ENCODE measurements around the gene NOG. TPM values are rescaled to one million over a fixed set of nuclear protein-coding genes. Genes with fewer than 3 reads are reported as not detected.

The NOG gene
- total and polyA plus RNA-seq, 9 of the 15 experiments (the other 6 are each of a cell fraction or from before 2014, with no cell fraction given): not detected

DNA sequence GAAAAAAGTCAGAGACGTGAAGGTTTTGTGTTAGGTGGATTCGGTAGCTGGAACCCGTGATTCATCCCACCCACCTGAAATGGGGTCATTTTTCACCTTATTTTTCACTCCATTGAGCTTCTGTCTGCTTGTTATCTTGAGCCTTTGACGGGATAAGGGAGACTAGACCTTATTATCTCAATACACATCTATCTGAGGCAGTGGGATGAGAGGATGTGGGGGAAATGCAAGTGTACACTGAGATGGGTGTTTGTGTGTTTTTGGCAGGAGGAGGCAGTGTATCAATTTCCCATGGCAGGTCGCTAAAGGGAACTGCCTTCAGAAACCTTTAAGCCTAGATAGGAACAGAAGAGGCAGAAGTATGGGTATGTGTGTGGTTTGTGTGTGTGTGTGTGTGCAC, 6.2 kb upstream of the NOG start (continued):
- TF ChIP-seq, protein P1, sequence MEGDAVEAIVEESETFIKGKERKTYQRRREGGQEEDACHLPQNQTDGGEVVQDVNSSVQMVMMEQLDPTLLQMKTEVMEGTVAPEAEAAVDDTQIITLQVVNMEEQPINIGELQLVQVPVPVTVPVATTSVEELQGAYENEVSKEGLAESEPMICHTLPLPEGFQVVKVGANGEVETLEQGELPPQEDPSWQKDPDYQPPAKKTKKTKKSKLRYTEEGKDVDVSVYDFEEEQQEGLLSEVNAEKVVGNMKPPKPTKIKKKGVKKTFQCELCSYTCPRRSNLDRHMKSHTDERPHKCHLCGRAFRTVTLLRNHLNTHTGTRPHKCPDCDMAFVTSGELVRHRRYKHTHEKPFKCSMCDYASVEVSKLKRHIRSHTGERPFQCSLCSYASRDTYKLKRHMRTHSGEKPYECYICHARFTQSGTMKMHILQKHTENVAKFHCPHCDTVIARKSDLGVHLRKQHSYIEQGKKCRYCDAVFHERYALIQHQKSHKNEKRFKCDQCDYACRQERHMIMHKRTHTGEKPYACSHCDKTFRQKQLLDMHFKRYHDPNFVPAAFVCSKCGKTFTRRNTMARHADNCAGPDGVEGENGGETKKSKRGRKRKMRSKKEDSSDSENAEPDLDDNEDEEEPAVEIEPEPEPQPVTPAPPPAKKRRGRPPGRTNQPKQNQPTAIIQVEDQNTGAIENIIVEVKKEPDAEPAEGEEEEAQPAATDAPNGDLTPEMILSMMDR (IDR thresholded peaks at IDR 0.05 in 2 of 3, conservative IDR thresholded peaks at IDR 0.05 in 1 of 3; ENCODE audit: insufficient read depth in 2 of 3, low read depth in 1 of 3, low read length in 3 of 3): no peak

DNA sequence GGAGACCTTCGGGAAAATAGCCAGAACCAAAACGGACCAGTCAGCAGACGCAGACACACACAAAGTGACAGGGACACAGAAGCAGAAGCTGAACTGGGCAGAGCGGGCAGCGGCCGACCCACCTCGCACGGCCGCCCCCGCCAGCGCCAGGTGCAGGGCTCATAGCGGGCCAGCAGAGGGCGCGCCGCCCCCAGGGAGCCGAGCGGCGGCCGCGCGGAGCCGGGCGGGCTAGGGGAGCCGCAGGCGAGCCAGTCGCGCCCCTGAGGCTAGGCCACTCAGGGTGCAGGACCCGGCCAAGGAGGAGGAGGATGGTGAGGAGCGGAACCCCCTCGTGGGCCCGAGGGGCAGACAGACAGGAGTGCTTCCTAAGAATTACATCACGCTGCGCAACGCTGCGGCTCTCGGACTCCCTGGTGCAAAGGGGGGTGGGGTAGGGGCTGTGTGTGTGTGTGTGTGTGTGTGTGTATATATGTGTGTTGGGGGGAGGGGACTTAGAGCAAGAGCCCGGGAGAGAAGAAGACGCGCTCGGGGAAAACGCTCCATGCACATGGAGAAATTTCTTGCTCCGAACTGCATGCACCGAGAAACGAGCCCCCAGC, 913 bp upstream of the NOG start:
- POLR2A ChIA-PET: no interaction called here
- Histone ChIP-seq H3K9ac (ENCODE audit: insufficient read depth in 1 of 2, low read depth in 2 of 2, low read length in 2 of 2) (no peak overlapping the region), H3K9me3 (replicated peaks; ENCODE audit: control insufficient read depth, insufficient read depth, low read depth, low read length) (no peaks in the 10 kb centered on the region), H3K27me3 (ENCODE audit: control insufficient read depth in 2 of 2, insufficient read depth in 2 of 2, low read length in 2 of 2) (peaks cover 17 to 28% of the 10 kb centered on the region in 2 experiments), H3K4me3 (no peak overlapping the region), H3K27ac (ENCODE audit: extremely low read depth, low read depth, low read length) (no peak overlapping the region), H3K9me1 (ENCODE audit: control insufficient read depth, insufficient read depth, low read length) (peaks cover 5% of the 10 kb centered on the region), H2AFZ (ENCODE audit: low read depth, low read length) (no peak overlapping the region), H3K4me1 (replicated peaks in 1 of 2; ENCODE audit: control insufficient read depth in 2 of 2, insufficient read depth in 2 of 2, low read length in 2 of 2) (peaks cover 0 to 22% of the 10 kb centered on the region in 2 experiments; a peak in 2 of 5 replicates), H4K20me1 (replicated peaks; ENCODE audit: control insufficient read depth, insufficient read depth, low read length) (no peaks in the 10 kb centered on the region; the same call in 1 of the 2 replicates), H3K4me2 (ENCODE audit: insufficient read depth, low read length) (no peak overlapping the region; the same call in 1 of the 2 replicates), H3K36me3 (ENCODE audit: control insufficient read depth, insufficient read depth, low read length) (no peaks in the 10 kb centered on the region), H3K79me2 (ENCODE audit: control insufficient read depth, insufficient read depth, low read length) (no peaks in the 10 kb centered on the region)
- FAIRE-seq: no peak
- no TSS peak for BruUV-seq (replicated peaks)
- CTCF ChIA-PET (ENCODE audit: low intra/inter-chr PET ratio): interaction anchor here (0.5 to 3.0 kb wide), 4 partner anchors 118 to 347 kb away, joined by 3 to 13 read pairs (median 10); no protein-coding TSS in a partner anchor
- peak; percentile 96 for ATAC-seq
- DNase-seq (ENCODE audit: extremely low read depth in 1 of 4, low spot score in 3 of 4): peak; percentile 52 to 88 (median 82)
- in situ Hi-C loops (cut with MboI) (loop anchor here (5.0 kb wide), 1 partner anchor 120 kb away; no protein-coding TSS in a partner anchor), intact Hi-C loops (cut with micrococcal nuclease) (loop anchor here (1.0 to 10.0 kb wide), 4 partner anchors 82 to 352 kb away; no protein-coding TSS in a partner anchor)
- WGBS (ENCODE audit: insufficient coverage, low coverage, missing lambda C conversion rate): 5% methylated on average over 34 of the region's 44 CpGs
- TF ChIP-seq, protein P2, sequence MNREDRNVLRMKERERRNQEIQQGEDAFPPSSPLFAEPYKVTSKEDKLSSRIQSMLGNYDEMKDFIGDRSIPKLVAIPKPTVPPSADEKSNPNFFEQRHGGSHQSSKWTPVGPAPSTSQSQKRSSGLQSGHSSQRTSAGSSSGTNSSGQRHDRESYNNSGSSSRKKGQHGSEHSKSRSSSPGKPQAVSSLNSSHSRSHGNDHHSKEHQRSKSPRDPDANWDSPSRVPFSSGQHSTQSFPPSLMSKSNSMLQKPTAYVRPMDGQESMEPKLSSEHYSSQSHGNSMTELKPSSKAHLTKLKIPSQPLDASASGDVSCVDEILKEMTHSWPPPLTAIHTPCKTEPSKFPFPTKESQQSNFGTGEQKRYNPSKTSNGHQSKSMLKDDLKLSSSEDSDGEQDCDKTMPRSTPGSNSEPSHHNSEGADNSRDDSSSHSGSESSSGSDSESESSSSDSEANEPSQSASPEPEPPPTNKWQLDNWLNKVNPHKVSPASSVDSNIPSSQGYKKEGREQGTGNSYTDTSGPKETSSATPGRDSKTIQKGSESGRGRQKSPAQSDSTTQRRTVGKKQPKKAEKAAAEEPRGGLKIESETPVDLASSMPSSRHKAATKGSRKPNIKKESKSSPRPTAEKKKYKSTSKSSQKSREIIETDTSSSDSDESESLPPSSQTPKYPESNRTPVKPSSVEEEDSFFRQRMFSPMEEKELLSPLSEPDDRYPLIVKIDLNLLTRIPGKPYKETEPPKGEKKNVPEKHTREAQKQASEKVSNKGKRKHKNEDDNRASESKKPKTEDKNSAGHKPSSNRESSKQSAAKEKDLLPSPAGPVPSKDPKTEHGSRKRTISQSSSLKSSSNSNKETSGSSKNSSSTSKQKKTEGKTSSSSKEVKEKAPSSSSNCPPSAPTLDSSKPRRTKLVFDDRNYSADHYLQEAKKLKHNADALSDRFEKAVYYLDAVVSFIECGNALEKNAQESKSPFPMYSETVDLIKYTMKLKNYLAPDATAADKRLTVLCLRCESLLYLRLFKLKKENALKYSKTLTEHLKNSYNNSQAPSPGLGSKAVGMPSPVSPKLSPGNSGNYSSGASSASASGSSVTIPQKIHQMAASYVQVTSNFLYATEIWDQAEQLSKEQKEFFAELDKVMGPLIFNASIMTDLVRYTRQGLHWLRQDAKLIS (CRISPR knock-in tag; IDR thresholded peaks at IDR 0.05): no peak
- TF ChIP-seq, protein P3, sequence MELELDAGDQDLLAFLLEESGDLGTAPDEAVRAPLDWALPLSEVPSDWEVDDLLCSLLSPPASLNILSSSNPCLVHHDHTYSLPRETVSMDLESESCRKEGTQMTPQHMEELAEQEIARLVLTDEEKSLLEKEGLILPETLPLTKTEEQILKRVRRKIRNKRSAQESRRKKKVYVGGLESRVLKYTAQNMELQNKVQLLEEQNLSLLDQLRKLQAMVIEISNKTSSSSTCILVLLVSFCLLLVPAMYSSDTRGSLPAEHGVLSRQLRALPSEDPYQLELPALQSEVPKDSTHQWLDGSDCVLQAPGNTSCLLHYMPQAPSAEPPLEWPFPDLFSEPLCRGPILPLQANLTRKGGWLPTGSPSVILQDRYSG (tag; conservative IDR thresholded peaks at IDR 0.05; ENCODE audit: low read depth): no peak
- TF ChIP-seq KDM5B (IDR thresholded peaks at IDR 0.05; ENCODE audit: insufficient replicate concordance, low read depth, low read length): no peak
- no peak for TF ChIP-seq HMG20A (CRISPR knock-in tag; conservative IDR thresholded peaks at IDR 0.05)
- TF ChIP-seq HNRNPL (IDR thresholded peaks at IDR 0.05; ENCODE audit: low read depth, low read length): no peak

Measured in K562 (cell line).